H1 (cell line): ENCODE data around the gene HYAL1. TPM values are rescaled to one million over a fixed set of nuclear protein-coding genes. Genes with fewer than 3 reads are reported as not detected.

ENCODE experiments used
- CTCF ChIA-PET: fragments of 300-600 bp; sonication (Branson Sonifier 250); formaldehyde crosslinking; loops from one replicate; lab custom pipeline; 2021; ENCODE audit not compliant: partially characterized antibody; lab: Charles Lee
- POLR2A ChIA-PET: fragments of 300-600 bp; sonication (Branson Sonifier 250); formaldehyde crosslinking; loops from one replicate; lab custom pipeline; 2021; ENCODE audit warnings: inconsistent platforms; ENCODE audit not compliant: partially characterized antibody; lab: Charles Lee
- DNase-seq, 2 experiments: peaks; one replicate each; pipeline versions ENCODE4 v3.0.0 to v3.0.0-alpha.2; 2010 to 2022; ENCODE audit warnings: low spot score in 2 of 2, low read depth in 1 of 2, mixed read lengths in 1 of 2
- FAIRE-seq: peaks from 2 replicates; lab custom pipeline; 2011; peaks lifted over from hg19 to GRCh38; lab: Jason Lieb, UNC
- H2AFZ ChIP-seq: 2 replicates; pipeline ENCODE4 v1.8.1; 2012; ENCODE audit warnings: low read length, inconsistent platforms
- H2AK5ac ChIP-seq: 2 replicates; pipeline ENCODE4 v1.6.1; 2013; ENCODE audit warnings: low read depth, low read length
- H2BK120ac ChIP-seq: replicated peaks from 2 replicates; pipeline ENCODE3; 2013; ENCODE audit warnings: low read depth, low read length, inconsistent platforms
- H2BK12ac ChIP-seq: 2 replicates; pipeline ENCODE4 v1.6.1; 2013; ENCODE audit warnings: low read depth, low read length
- H2BK15ac ChIP-seq: 2 replicates; pipeline ENCODE4 v1.6.1; 2013; ENCODE audit warnings: low read length
- H2BK20ac ChIP-seq: 2 replicates; pipeline ENCODE4 v1.6.1; 2013; ENCODE audit warnings: low read length
- H2BK5ac ChIP-seq: 2 replicates; pipeline ENCODE4 v1.6.1; 2013; ENCODE audit warnings: low read depth, low read length
- H3K14ac ChIP-seq: 2 replicates; pipeline ENCODE4 v1.6.1; 2013; ENCODE audit warnings: inconsistent platforms; ENCODE audit not compliant: insufficient read length
- H3K18ac ChIP-seq: 2 replicates; pipeline ENCODE4 v1.6.1; 2013; ENCODE audit warnings: low read length; ENCODE audit errors: extremely low read depth
- H3K23ac ChIP-seq: 2 replicates; pipeline ENCODE4 v1.6.1; 2013; ENCODE audit warnings: inconsistent platforms; ENCODE audit not compliant: insufficient read length
- H3K23me2 ChIP-seq: 2 replicates; pipeline ENCODE4 v1.6.1; 2013; ENCODE audit warnings: low read depth, low read length
- H3K27ac ChIP-seq: 2 replicates; pipeline ENCODE4 v1.6.1; 2011; ENCODE audit warnings: low read depth, low read length, inconsistent platforms
- H3K27me3 ChIP-seq, 4 experiments: replicated peaks in 1 of 4; 1 replicate in 1 of 4; 2 replicates in 3 of 4; pipeline versions ENCODE4 v1.6.1 to v1.8.1; 2011 to 2013; ENCODE audit warnings: low read length in 3 of 4, mild to moderate bottlenecking in 3 of 4, inconsistent platforms in 2 of 4, mixed read lengths in 2 of 4, moderate library complexity in 1 of 4; ENCODE audit not compliant: control insufficient read depth in 3 of 4, insufficient read depth in 3 of 4; ENCODE audit errors: extremely low read depth in 1 of 4
- H3K36me3 ChIP-seq, 4 experiments: 2 replicates each; pipeline versions ENCODE4 v1.6.1 to v1.8.1; 2011 to 2013; ENCODE audit warnings: mild to moderate bottlenecking in 4 of 4, low read length in 3 of 4, moderate library complexity in 2 of 4, control low read depth in 1 of 4, inconsistent platforms in 1 of 4; ENCODE audit not compliant: insufficient read depth in 4 of 4, control insufficient read depth in 2 of 4
- H3K4ac ChIP-seq: replicated peaks from 2 replicates; pipeline ENCODE3; 2013; ENCODE audit warnings: low read length, low read depth, mixed read lengths, inconsistent platforms; ENCODE audit not compliant: insufficient read length
- H3K4me1 ChIP-seq, 4 experiments: replicated peaks in 1 of 4; 1 replicate in 1 of 4; 2 replicates in 3 of 4; pipeline versions ENCODE4 v1.6.1 to v1.8.1; 2011 to 2013; ENCODE audit warnings: low read length in 3 of 4, inconsistent platforms in 2 of 4, mixed read lengths in 1 of 4; ENCODE audit not compliant: insufficient read depth in 4 of 4, control insufficient read depth in 3 of 4
- H3K4me2 ChIP-seq, 2 experiments: 2 replicates each; pipeline versions ENCODE4 v1.6.1 to v1.8.1; 2011 to 2013; ENCODE audit warnings: low read depth in 2 of 2, low read length in 2 of 2, control low read depth in 1 of 2, inconsistent platforms in 1 of 2, mild to moderate bottlenecking in 1 of 2; ENCODE audit not compliant: insufficient read depth in 1 of 2
- H3K4me3 ChIP-seq, 4 experiments: fragments of 200-600, 300-600 bp in 1 of 4; sonication (generic), shearing (Covaris generic), sonication (Bioruptor Twin) in 1 of 4; 2 replicates each; pipeline versions ENCODE4 v1.5.1 to v1.8.1; 2011 to 2016; ENCODE audit warnings: low read length in 4 of 4, low read depth in 3 of 4, control low read depth in 2 of 4, inconsistent platforms in 2 of 4, mild to moderate bottlenecking in 2 of 4, mixed read lengths in 1 of 4, moderate library complexity in 1 of 4; ENCODE audit not compliant: insufficient read depth in 2 of 4; ENCODE audit errors: extremely low read depth in 1 of 4
- H3K56ac ChIP-seq: replicated peaks from 2 replicates; pipeline ENCODE3; 2013; ENCODE audit warnings: low read depth, mild to moderate bottlenecking, mixed read lengths, low read length, inconsistent platforms; ENCODE audit not compliant: insufficient read length
- H3K79me1 ChIP-seq: 2 replicates; pipeline ENCODE4 v1.6.1; 2013; ENCODE audit warnings: low read depth, low read length, control low read depth
- H3K79me2 ChIP-seq, 2 experiments: 2 replicates each; pipeline versions ENCODE4 v1.6.1 to v1.8.1; 2012 to 2013; ENCODE audit warnings: low read length in 2 of 2, mild to moderate bottlenecking in 2 of 2, inconsistent platforms in 1 of 2; ENCODE audit not compliant: insufficient read depth in 2 of 2, control insufficient read depth in 1 of 2
- H3K9ac ChIP-seq, 4 experiments: replicated peaks in 1 of 4; 1 replicate in 1 of 4; 2 replicates in 3 of 4; pipeline versions ENCODE4 v1.6.1 to v1.8.1; 2011 to 2013; ENCODE audit warnings: low read depth in 3 of 4, low read length in 3 of 4, control low read depth in 2 of 4, mild to moderate bottlenecking in 2 of 4, moderate library complexity in 2 of 4, inconsistent platforms in 1 of 4; ENCODE audit errors: extremely low read depth in 1 of 4
- H3K9me3 ChIP-seq, 2 experiments: 2 replicates each; pipeline versions ENCODE4 v1.6.1 to v1.8.1; 2012 to 2013; ENCODE audit warnings: mild to moderate bottlenecking in 2 of 2, moderate library complexity in 2 of 2, control low read depth in 1 of 2, inconsistent platforms in 1 of 2, low read depth in 1 of 2, low read length in 1 of 2, mixed read lengths in 1 of 2; ENCODE audit not compliant: insufficient read depth in 2 of 2
- H4K20me1 ChIP-seq, 2 experiments: replicated peaks in 1 of 2; 2 replicates each; pipeline versions ENCODE3 to v1.8.1; 2011 to 2013; ENCODE audit warnings: inconsistent platforms in 2 of 2, low read length in 2 of 2, mild to moderate bottlenecking in 1 of 2; ENCODE audit not compliant: insufficient read depth in 2 of 2, control insufficient read depth in 1 of 2
- H4K5ac ChIP-seq: 2 replicates; pipeline ENCODE4 v1.6.1; 2013; ENCODE audit warnings: low read length, low read depth, mixed read lengths, inconsistent platforms; ENCODE audit not compliant: insufficient read length
- H4K8ac ChIP-seq: 2 replicates; pipeline ENCODE4 v1.8.0; 2013; ENCODE audit warnings: mild to moderate bottlenecking, moderate library complexity, low read length, inconsistent platforms; ENCODE audit not compliant: insufficient read depth; ENCODE audit errors: extremely low read depth
- H4K91ac ChIP-seq: replicated peaks from 2 replicates; pipeline ENCODE3; 2013; ENCODE audit warnings: low read length, mixed read lengths, inconsistent platforms; ENCODE audit not compliant: insufficient read length
- ATF3 ChIP-seq: IDR thresholded peaks from 2 replicates; pipeline ENCODE4 v1.6.1; 2011; ENCODE audit warnings: low read depth, mild to moderate bottlenecking, low read length; ENCODE audit not compliant: insufficient read depth
- BRCA1 ChIP-seq: IDR thresholded peaks from 2 replicates; pipeline ENCODE4 v1.6.1; 2012; ENCODE audit warnings: low read depth, low read length, improper control_type of control experiment
- CHD1 ChIP-seq: IDR thresholded peaks from 2 replicates; pipeline ENCODE4 v1.6.1; 2012; ENCODE audit warnings: low read depth, low read length, improper control_type of control experiment
- NANOG ChIP-seq: IDR thresholded peaks from 2 replicates; pipeline ENCODE4 v1.6.1; 2011; ENCODE audit warnings: low read length, low read depth, mild to moderate bottlenecking, inconsistent platforms; ENCODE audit not compliant: insufficient read depth, poor library complexity, severe bottlenecking
- NRF1 ChIP-seq: IDR thresholded peaks from 2 replicates; pipeline ENCODE4 v1.6.1; 2011; ENCODE audit warnings: mild to moderate bottlenecking, low read depth, low read length, improper control_type of control experiment
- PHF8 ChIP-seq: fragments of 200-600 bp; sonication (generic); conservative IDR thresholded peaks from 2 replicates; pipeline ENCODE4 v1.7.1; 2012; ENCODE audit warnings: low read depth, mild to moderate bottlenecking, inconsistent platforms, low read length, moderate library complexity
- RAD21 ChIP-seq, 2 experiments: IDR thresholded peaks in 1 of 2; conservative IDR thresholded peaks in 1 of 2; 2 replicates each; pipeline ENCODE4 v1.6.1; 2011; ENCODE audit warnings: low read depth in 2 of 2, low read length in 2 of 2, improper control_type of control experiment in 1 of 2, inconsistent platforms in 1 of 2, mild to moderate bottlenecking in 1 of 2, moderate library complexity in 1 of 2
- RXRA ChIP-seq: IDR thresholded peaks from 2 replicates; pipeline ENCODE4 v1.6.1; 2011; ENCODE audit warnings: low read depth, mild to moderate bottlenecking, low read length, moderate library complexity; ENCODE audit not compliant: insufficient read depth
- TAF1 ChIP-seq: IDR thresholded peaks from 2 replicates; pipeline ENCODE4 v1.6.1; 2011; ENCODE audit warnings: mild to moderate bottlenecking, low read depth, low read length
- TBP ChIP-seq: IDR thresholded peaks from 2 replicates; pipeline ENCODE4 v1.6.1; 2011; ENCODE audit warnings: low read depth, low read length, improper control_type of control experiment
- WGBS, 2 experiments: shearing (Covaris generic) in 1 of 2; methylation state at CpG; one replicate each; pipeline versions ENCODE4 v1.1.6 to v1.1.7; 2013 to 2015; ENCODE audit warnings: low lambda C conversion rate in 2 of 2, mixed read lengths in 2 of 2, inconsistent platforms in 1 of 2, low coverage in 1 of 2, missing lambda C conversion rate in 1 of 2; ENCODE audit not compliant: insufficient replicate concordance in 2 of 2, insufficient coverage in 1 of 2, insufficient read length in 1 of 2; ENCODE audit errors: extremely low coverage in 1 of 2, missing lambda C conversion rate in 1 of 2; 5-methylcytosine and 5-hydroxymethylcytosine counted together
- polyA plus RNA-seq, 7 experiments: library from polyadenylated mRNA; depleted of rRNA in 3 of 7; stranded (reverse) in 5 of 7; unstranded in 2 of 7; fragments of >200 nt in 5 of 7; fragments of 200-250 nt in 2 of 7; gene quantifications; 1 replicate in 5 of 7; 2 replicates in 1 of 7; 4 replicates in 1 of 7; pipeline versions ENCODE4 v1.2.1 to v1.2.3, GENCODE V29; 2011 to 2013; ENCODE audit warnings: missing spikeins in 2 of 7, mixed read lengths in 2 of 7
- total RNA-seq: library from RNA; stranded (reverse); fragmentation: NEBNext Ultra II Directional; extraction: Animal tissue kit (Norgen Biotek cat#: 25700); gene quantifications from 2 replicates; pipeline ENCODE4 v1.2.1, GENCODE V29; 2021

HYAL1 gene
- total and polyA plus RNA-seq, 2 of the 8 experiments (the other 6 are each of a cell fraction or from before 2014, with no cell fraction given), result 2.0 to 5.4 TPM

GRCh38 chr3:50327129-50327528, 23.8 kb upstream of the HYAL1 start:
- no peak for DNase-seq

More at GRCh38 chr3:50327129-50327528, 23.8 kb upstream of the HYAL1 start:
- Histone ChIP-seq H2BK20ac (no peak overlapping the region), H2BK5ac (no peak overlapping the region), H4K20me1 (peaks cover 6 to 7% of the 10 kb centered on the region in 2 experiments), H3K79me2 (peaks cover 0 to 11% of the 10 kb centered on the region in 2 experiments; a peak in 2 of 4 replicates), H3K23me2 (peaks cover 19% of the 10 kb centered on the region; the same call in 1 of the 2 replicates), H3K4ac (no peak overlapping the region), H4K5ac (no peak overlapping the region), H3K9ac (peak overlapping the region in 1 of 4 experiments; percentile 72; a peak in 3 of 7 replicates), H3K27ac (no peak overlapping the region), H2AK5ac (no peak overlapping the region), H3K18ac (no peak overlapping the region), H3K9me3 (no peaks in the 10 kb centered on the region), H3K56ac (no peak overlapping the region), H3K4me3 (peak overlapping the region; percentile 52 to 97 (median 90)), H4K8ac (peak overlapping the region; percentile 42; the same call in 1 of the 2 replicates), H3K4me1 (peaks cover 0 to 27% (median 13%) of the 10 kb centered on the region in 4 experiments; a peak in 6 of 7 replicates), H2BK12ac (no peak overlapping the region), H2BK120ac (no peak overlapping the region), H3K79me1 (peaks cover 5% of the 10 kb centered on the region; the same call in 1 of the 2 replicates), H3K27me3 (no peaks in the 10 kb centered on the region), H3K36me3 (peaks cover 10 to 31% (median 22%) of the 10 kb centered on the region in 4 experiments; a peak in 7 of 8 replicates), H2BK15ac (no peak overlapping the region), H3K4me2 (peak overlapping the region; percentile 72 to 98), H3K23ac (no peak overlapping the region), H3K14ac (no peak overlapping the region), H2AFZ (no peak overlapping the region), H4K91ac (no peak overlapping the region)
- WGBS, 2 experiments, result 89% methylated on average over 4 of the region's 4 CpGs; no CpG with 5 or more reads in 1 of the 2 experiments
- TF ChIP-seq RXRA (no peak), ATF3 (no peak), NANOG (no peak), PHF8 (no peak), TAF1 (no peak), CHD1 (no peak), NRF1 (no peak), TBP (no peak), BRCA1 (no peak), RAD21 (IDR thresholded peaks at IDR 0.05 in 1 of 2, conservative IDR thresholded peaks at IDR 0.05 in 1 of 2; ENCODE audit: low read depth in 2 of 2, low read length in 2 of 2) (no peak)
- CTCF ChIA-PET, result interaction anchor here (1.1 to 7.5 kb wide), 6 partner anchors 10 to 215 kb away, joined by 3 to 75 read pairs (median 4); partner anchors contain the start of genes HYAL3, LSMEM2 and NAA80
- FAIRE-seq, result no peak
- POLR2A ChIA-PET, result interaction anchor here (0.8 to 6.4 kb wide), 9 partner anchors 7 to 63 kb away, joined by 3 to 36 read pairs (median 15); partner anchors contain the start of genes HYAL1, HYAL2, IFRD2 and RASSF1
